C4-2B (cell line): ENCODE results near the gene OTX2.

Experiments used
- CTCF ChIP-seq: fragments of 450-650 bp; conservative IDR thresholded peaks from 2 replicates; pipeline ENCODE4 v1.5.1; 2017; ENCODE audit warnings: mild to moderate bottlenecking
- ZFX ChIP-seq: fragments of 450-650 bp; IDR thresholded peaks from 2 replicates; pipeline ENCODE4 v1.6.1; 2017

GRCh38 chr14:56814519-56814959 lies 4.3 kb upstream of the OTX2 start:
- TF ChIP-seq CTCF (no peak), ZFX (no peak)
